GM12874 (cell line): ENCODE data around the gene UPF2.

Experiments used
- CTCF ChIP-seq: IDR thresholded peaks from 2 replicates; pipeline ENCODE4 v1.5.1; 2011; ENCODE audit warnings: low read depth, mild to moderate bottlenecking, control low read depth, low read length, moderate library complexity; ENCODE audit not compliant: insufficient read depth

Gene UPF2

GRCh38 chr10:11885437-11886137 lies 157.0 kb downstream of the UPF2 start:
- no peak for TF ChIP-seq CTCF

- no peak for TF ChIP-seq CTCF
Observed at GRCh38 chr10:11884706-11885423, 157.7 kb downstream of the UPF2 start.

GRCh38 chr10:11882646-11883375 lies 159.8 kb downstream of the UPF2 start:
- TF ChIP-seq CTCF = no peak

- TF ChIP-seq CTCF = peak; percentile 12; the same call in 1 of the 2 replicates
Observed at GRCh38 chr10:11881477-11882417, 160.9 kb downstream of the UPF2 start.

GRCh38 chr10:11881030-11881476 lies 161.6 kb downstream of the UPF2 start:
- no peak for TF ChIP-seq CTCF

- no peak for TF ChIP-seq CTCF
Observed at GRCh38 chr10:11880151-11881029, 162.2 kb downstream of the UPF2 start.
